Left ventricle myocardium inferior (tissue), 1 donor: Measurements from ENCODE around the gene ACSF3. TPM values are rescaled to one million over a fixed set of nuclear protein-coding genes. Genes with fewer than 3 reads are reported as not detected.

Experiments used
- DNase-seq: peaks from one replicate; pipeline ENCODE4 v3.0.0-alpha.2; 2020
- H3K27ac ChIP-seq: fragments of 200-600 bp; replicated peaks from 2 replicates; pipeline ENCODE4 v1.8.0; 2021
- H3K27me3 ChIP-seq: fragments of 200-600 bp; 2 replicates; pipeline ENCODE4 v1.8.0; 2021; ENCODE audit warnings: low read depth
- H3K36me3 ChIP-seq: fragments of 200-600 bp; 2 replicates; pipeline ENCODE4 v1.8.0; 2021
- H3K4me1 ChIP-seq: fragments of 200-600 bp; 2 replicates; pipeline ENCODE4 v1.8.0; 2021
- H3K4me3 ChIP-seq: fragments of 200-600 bp; 2 replicates; pipeline ENCODE4 v1.8.0; 2021; ENCODE audit warnings: mild to moderate bottlenecking, moderate library complexity
- H3K9me3 ChIP-seq: fragments of 200-600 bp; replicated peaks from 2 replicates; pipeline ENCODE4 v1.8.0; 2021
- intact Hi-C: fragments of 100-400 bp; cut with micrococcal nuclease; formaldehyde crosslinking; loops from one replicate; pipeline ENCODE4 v1.11.0; 2022
- total RNA-seq: library from RNA; stranded (reverse); fragmentation: NEBNext Ultra II Directional; extraction: Animal tissue kit (Norgen Biotek cat#: 25700); gene quantifications from one replicate; pipeline ENCODE4 v1.2.1, GENCODE V29; 2021
- TF ChIP-seq, protein P1 (sequence below): fragments of 200-600 bp; IDR thresholded peaks from 2 replicates; pipeline ENCODE4 v1.8.0; 2021; ENCODE audit warnings: antibody characterized with exemption, mild to moderate bottlenecking, borderline replicate concordance
- donor health status: DM: no; HTN: yes; CAD: no; lungs with severe emphysema.

ACSF3 gene
- total RNA-seq, 1 donor from 2014 or later, result 16.7 TPM

DNA sequence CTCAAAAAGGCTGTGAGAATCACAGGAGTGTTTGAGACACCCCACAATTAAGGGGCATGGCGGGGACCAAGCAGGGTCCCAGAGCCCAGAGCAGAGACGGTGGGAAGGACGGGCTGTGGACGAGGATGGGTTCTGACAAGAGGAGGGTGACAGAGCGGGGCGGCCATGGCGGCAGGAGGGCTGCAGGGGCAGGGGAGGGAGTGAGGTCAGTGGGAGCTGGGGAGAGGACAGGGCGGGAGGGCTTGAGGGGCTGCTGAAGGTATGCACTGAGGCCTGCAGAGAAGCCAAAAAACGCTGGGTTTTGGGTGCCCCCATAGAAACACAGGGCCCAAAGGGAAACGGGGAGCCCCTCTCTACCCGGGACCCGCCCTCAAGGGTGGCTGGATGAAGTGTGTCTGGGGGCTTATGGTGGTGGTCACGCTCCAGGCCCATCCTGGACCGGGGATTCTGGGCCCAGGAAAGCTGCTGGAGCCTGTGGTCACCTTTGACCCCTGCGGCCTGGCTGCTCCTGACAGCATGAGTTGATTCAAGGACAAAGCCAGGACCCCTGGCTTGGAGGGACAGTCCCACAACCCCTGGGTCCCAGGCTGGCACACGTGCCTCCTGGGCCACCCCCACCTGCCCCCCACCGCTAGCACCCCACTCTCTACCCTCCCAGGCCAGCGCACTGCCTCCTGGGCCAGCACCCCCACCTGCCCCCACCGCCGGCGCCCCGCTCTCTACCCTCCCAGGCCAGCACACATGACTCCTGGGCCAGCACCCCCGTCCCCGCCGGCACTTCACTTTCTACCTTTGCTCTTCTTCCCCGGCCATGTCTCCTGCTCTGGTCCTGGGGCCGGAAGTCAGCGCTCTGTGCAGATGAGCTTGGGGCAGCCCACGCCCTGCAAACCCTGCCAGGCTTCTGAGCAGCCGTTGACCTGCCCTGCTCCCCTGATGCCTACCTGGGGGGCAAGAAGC lies 31.0 kb upstream of the ACSF3 start:
- Histone ChIP-seq H3K4me3 (no peak overlapping the region), H3K9me3 (no peaks in the 10 kb centered on the region), H3K27ac (no peak overlapping the region), H3K27me3 (peaks cover 96% of the 10 kb centered on the region), H3K36me3 (no peaks in the 10 kb centered on the region), H3K4me1 (no peaks in the 10 kb centered on the region)
- TF ChIP-seq, protein P1, sequence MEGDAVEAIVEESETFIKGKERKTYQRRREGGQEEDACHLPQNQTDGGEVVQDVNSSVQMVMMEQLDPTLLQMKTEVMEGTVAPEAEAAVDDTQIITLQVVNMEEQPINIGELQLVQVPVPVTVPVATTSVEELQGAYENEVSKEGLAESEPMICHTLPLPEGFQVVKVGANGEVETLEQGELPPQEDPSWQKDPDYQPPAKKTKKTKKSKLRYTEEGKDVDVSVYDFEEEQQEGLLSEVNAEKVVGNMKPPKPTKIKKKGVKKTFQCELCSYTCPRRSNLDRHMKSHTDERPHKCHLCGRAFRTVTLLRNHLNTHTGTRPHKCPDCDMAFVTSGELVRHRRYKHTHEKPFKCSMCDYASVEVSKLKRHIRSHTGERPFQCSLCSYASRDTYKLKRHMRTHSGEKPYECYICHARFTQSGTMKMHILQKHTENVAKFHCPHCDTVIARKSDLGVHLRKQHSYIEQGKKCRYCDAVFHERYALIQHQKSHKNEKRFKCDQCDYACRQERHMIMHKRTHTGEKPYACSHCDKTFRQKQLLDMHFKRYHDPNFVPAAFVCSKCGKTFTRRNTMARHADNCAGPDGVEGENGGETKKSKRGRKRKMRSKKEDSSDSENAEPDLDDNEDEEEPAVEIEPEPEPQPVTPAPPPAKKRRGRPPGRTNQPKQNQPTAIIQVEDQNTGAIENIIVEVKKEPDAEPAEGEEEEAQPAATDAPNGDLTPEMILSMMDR, result no peak
- DNase-seq, result no peak
- intact Hi-C loops, result no loop called here

DNA sequence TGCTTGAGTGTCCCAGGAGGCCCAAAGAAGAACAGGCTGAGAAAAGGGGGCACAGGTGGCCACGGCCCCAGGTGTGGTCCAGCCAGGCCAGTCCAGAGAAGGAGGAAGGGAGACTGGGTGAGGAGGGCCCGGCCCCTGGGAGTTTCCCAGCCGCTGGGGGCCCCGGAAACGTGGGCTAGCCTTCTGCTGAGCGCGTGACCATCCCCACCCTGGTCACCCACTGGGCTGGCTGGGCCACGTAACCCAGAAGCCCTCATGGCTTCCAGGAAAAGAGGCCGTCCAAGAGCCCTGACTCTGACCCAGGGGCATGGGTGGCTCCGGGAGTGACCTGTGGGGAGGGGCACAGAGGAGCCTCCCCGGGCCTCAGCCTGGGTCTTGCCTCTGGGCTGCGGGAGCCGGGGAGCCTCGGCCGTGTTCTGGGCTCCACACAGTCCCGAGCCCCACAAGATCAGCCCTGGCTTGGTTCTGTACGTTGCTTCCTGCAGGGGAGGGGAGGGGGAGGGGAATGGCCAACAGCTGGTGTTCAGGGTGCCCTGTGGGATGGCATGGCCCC lies 29.8 kb upstream of the ACSF3 start:
- Histone ChIP-seq H3K9me3 (no peaks in the 10 kb centered on the region), H3K4me3 (no peak overlapping the region), H3K27me3 (peaks cover 94% of the 10 kb centered on the region), H3K4me1 (no peaks in the 10 kb centered on the region), H3K27ac (no peak overlapping the region), H3K36me3 (no peaks in the 10 kb centered on the region)
- no peak for DNase-seq
- TF ChIP-seq, protein P1, result no peak
- intact Hi-C loops, result no loop called here

DNA sequence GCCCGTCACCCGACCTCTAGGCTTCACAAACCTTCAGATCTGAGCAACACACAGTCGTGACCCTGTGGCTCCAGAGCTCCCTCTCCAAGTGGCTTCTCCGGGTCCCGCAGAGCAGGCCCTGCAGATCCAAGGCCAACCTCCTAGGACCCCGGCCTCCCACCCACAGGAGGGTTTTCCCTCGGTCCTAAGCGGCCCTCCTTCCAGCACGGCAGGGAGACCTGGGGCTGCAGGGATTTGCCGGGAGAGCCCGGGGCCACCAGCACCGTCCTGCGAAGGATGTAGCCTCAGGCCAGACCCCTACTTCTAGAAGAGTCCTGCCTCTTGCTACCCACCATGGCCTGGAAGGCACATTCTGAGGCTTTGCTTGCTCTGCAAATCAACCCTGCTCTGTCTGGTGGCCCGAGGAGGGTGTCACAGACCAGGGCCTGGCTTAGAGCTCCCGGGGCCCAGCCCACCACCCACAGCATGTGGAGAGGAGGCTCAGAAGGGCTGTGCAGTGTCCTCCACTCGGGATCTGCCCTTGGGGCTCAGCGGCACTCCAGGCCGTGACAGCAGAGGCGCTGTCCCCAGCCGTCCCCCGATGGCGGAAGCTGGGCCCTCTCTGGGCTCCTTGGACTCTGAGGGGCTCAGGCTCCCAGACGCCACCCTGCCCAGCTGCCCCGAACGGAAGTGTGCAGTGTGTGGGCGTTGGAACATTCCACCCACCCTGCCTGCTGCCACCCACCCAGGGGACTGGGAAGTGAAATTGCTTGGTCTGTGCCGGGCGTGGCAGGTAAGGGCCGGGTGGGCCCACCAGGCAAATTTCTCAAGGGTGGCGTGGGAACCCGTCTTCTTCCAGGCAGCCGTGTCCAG lies 28.8 kb upstream of the ACSF3 start:
- no peaks in the 10 kb centered on the region for H3K4me1 ChIP-seq
- no peak overlapping the region for H3K27ac ChIP-seq
- DNase-seq, result no peak
- H3K4me3 ChIP-seq, result no peak overlapping the region
- H3K9me3 ChIP-seq, result no peaks in the 10 kb centered on the region
- H3K36me3 ChIP-seq, result no peaks in the 10 kb centered on the region
- intact Hi-C loops, result no loop called here
- peaks cover 90% of the 10 kb centered on the region for H3K27me3 ChIP-seq
- TF ChIP-seq, protein P1, result no peak

DNA sequence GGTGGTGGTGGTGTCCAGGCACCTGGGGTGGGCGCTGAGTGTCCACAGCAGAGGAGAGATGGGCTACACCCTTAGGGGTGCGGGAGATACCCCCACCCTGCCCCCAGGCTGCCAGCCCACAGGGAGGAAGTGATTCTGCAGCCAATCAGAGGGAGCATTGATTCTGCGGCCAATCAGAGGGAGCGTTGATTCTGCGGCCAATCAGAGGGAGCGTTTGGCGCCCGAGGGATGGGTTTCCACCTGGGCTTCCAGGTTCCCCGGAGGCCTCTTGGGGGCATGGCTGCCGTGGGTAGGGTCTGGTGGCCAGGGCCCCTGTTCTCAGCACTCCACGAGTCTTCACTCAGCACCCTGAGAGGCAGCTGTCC lies 28.2 kb upstream of the ACSF3 start:
- Histone ChIP-seq H3K4me1 (no peaks in the 10 kb centered on the region), H3K4me3 (no peak overlapping the region)
- TF ChIP-seq, protein P1, result no peak

DNA sequence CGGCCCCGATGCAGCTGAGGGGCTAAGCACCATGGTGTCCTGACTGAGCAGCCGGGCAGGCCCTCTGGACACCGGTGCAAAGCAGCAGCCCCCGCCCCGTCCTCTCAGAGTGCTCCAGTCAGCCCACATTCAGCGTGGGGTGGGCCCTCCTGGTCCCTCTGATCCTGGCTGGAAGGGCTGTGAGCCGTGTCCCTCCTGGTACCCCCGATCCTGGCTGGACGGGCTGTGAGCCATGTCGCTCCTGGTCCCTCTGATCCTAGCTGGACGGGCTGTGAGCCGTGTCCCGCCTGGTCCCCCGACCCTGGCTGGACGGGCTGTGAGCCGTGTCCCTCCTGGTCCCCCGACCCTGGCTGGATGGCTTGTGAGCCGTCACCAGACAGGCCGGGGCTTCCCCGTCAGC lies 26.9 kb upstream of the ACSF3 start:
- DNase-seq, result no peak
- Histone ChIP-seq H3K4me3 (no peak overlapping the region), H3K27ac (no peak overlapping the region), H3K4me1 (no peaks in the 10 kb centered on the region), H3K36me3 (no peaks in the 10 kb centered on the region), H3K27me3 (peaks cover 86% of the 10 kb centered on the region), H3K9me3 (no peaks in the 10 kb centered on the region)
- intact Hi-C loops, result no loop called here
- TF ChIP-seq, protein P1, result no peak

More for the DNA sequence above, 28.2 kb upstream of the ACSF3 start:
- no peaks in the 10 kb centered on the region for H3K9me3 ChIP-seq
- no peak overlapping the region for H3K27ac ChIP-seq
- no peaks in the 10 kb centered on the region for H3K36me3 ChIP-seq
- no peak for DNase-seq
- H3K27me3 ChIP-seq, result peaks cover 90% of the 10 kb centered on the region
- intact Hi-C loops, result no loop called here
